Raji (cell line): ENCODE measurements around the gene GRIN3B.

Experiments used
- POLR2A ChIP-seq: IDR thresholded peaks from 2 replicates; pipeline ENCODE4 v1.6.1; 2011; ENCODE audit warnings: low read depth, low read length, control low read depth; ENCODE audit not compliant: insufficient read depth

Gene GRIN3B

DNA sequence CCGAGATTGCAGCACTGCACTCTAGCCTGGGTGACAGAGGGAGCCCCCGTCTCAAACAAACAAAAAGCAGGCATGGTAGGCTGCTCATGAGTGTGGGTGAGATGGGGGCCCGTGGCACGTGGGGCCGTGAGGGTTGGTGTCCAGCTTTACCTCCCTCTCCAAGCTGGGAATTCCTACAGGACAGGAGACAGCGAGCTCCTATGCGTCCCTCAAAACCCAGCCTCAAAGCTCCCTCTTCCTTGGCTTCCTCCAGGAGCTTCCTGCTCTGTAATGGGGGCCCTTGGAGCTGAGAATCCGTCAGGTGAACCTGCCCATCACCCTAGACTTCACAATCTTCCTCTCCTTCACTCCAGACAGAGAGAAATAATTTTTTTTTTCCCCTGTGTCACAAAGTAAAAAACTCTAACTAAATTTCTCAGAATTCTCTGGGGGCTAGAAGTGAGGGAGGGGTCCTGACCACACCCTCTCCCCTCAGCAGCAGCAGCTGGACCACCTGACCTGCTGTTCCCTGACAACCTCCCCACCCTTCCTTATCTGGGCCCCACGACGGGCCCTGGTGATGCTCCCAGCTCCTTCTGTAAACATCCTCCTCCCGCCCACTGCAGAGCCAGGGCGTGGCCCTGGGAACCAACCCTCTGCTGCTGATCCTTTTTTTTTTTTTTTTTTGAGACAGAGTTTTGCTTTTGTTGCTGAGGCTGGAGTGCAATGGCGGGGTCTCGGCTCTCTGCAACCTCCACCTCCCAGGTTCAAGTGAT is 38.2 kb upstream of the GRIN3B start:
- TF ChIP-seq POLR2A: no peak

DNA sequence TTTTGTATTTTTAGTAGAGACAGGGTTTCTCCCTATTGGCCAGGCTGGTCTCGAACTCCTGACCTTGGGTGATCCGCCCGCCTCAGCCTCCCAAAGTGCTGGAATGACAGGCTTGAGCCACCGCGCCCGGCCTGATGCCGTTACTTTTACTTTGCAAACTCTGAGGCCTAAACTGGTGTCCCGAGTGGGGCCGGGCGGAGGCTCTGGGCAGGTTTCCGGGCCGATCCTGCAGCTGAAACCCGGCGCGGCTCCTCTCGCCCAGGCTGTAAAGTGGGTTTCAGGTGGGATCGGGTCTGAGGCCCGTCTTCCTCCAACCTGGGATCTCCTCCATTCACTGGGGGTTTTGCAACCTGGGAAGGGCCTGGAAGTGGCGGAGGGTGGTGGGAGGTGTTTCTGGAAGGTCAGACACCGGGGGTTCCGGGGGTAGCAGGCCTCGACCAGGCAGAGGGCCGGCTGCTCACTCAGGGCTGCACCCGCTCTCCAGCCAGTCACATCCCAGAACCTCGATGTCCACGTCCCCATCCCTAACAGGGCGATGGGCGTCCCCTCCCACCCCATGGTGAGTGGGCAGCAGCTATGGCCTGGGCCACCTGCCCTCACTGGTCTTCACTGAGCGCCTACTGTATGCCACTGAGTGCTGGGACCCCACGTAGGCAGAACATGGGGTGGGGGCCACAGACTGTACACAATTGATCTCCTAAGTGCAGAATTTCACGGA is 37.4 kb upstream of the GRIN3B start:
- no peak for TF ChIP-seq POLR2A

DNA sequence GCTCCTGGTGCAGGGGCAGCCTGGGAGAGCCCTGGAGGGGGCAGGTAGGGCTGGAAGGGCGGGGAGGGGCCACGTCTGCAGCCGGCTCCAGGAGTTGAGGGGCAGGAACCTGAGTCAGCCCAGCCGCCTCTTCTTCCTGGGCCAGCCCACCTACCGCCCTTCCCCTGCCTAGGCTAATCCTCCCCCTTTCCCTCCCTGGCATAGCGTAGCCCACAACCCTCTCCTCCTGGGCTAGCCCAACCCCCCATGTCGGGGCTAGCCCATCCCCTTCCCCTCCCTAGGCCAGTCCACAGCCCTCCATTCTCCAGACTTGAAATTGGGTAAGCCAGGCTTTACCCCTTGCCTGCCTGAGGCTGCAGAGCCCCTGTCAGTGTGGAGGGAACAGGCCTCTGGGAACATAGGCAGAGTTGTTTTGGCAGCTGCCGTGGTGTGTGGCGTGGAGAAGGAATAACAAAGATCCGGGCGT is 36.7 kb upstream of the GRIN3B start:
- no peak for TF ChIP-seq POLR2A

DNA sequence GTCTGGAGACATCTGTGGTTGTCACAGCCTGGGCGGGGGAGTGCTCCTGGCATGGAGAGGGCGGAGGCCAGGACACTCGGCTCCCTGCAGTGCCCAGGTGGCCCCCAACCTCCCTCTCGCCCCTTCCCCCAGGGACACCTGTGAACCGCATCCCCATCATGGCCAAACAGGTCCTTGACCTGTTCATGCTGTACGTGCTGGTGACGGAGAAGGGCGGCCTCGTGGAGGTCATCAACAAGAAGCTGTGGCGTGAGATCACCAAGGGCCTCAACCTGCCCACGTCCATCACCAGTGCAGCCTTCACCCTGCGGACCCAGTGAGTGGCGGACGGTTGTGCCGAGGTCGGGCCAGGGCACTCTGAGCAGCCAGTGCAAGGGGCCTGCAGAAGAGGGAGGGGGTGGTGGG is 36.1 kb upstream of the GRIN3B start:
- no peak for TF ChIP-seq POLR2A

DNA sequence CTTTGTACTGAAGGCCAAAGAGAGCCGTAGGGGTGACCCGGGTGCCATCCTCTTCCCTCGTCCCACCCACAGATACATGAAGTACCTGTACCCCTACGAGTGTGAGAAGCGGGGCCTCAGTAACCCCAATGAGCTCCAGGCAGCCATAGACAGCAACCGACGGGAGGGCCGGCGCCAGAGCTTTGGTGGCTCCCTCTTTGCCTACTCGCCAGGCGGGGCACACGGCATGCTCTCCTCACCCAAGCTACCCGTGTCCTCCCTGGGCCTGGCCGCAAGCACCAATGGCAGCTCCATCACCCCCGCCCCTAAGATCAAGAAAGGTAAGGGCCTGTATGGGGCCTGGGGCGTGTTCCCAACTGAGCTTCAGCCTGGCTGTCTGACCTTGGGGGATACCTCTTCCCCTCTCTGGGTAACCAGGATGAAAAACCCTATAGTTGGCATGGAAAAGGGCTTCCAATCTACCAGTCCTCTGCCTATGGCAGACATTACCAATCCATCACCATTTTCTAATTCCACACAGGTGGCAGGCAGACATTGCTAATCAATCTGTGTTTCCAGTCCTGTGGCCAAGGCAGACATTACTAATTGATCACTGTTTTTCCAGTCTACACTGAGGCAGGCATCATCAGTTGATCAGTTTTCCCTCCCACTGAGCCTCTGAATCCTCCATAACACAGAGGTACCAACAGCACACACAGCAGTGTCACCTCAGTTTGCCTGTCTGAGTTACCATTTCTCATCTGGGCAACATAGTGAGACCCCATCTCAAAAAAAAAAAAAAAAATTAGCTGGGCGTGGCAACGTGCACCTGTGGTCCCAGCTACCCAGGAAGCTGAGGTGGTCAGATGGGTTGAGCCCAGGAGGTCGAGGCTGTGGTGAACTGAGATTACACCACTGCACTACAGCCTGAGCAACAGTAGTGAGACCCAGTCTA is 35.2 kb upstream of the GRIN3B start:
- TF ChIP-seq POLR2A: no peak

DNA sequence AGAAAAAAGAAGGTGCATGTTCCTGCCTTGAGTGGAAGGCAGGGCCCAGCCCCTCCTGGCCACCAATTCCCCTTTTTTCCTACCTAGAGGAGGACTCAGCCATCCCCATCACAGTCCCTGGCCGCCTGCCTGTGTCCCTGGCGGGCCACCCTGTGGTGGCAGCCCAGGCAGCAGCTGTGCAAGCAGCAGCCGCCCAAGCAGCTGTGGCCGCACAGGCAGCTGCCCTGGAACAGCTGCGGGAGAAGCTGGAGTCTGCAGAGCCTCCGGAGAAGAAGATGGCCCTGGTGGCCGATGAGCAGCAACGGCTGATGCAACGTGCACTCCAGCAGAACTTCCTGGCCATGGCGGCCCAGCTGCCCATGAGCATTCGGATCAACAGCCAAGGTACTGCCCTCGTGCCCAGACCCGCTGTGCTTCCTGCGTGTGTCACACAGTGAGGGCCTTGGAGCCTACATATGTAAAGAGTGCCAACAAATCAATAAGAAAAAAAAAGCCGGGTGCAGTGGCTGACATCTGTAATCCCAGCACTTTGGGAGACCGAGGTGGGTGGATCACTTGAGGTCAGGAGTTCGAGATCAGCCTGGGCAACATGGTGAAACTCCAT is 33.6 kb upstream of the GRIN3B start:
- TF ChIP-seq POLR2A: no peak

DNA sequence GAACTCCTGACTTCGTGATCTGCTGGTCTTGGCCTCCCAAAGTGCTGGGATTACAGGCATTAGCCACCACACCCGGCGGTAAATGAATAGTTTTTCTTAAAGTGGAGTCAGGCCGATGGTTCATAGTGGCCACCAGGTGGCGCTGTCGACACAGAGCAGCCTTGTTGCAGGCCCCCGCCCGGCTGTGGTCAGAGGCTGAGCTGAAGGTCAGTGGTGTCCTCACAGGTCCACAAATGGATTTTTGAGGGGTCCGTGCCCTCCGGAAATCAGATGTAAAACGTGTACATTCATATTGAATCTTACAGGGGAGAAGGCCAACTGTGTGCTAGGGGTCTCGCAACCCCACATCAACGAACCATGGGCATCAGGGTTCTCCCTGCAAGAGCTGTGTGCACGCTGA is 29.5 kb upstream of the GRIN3B start:
- no peak for TF ChIP-seq POLR2A

DNA sequence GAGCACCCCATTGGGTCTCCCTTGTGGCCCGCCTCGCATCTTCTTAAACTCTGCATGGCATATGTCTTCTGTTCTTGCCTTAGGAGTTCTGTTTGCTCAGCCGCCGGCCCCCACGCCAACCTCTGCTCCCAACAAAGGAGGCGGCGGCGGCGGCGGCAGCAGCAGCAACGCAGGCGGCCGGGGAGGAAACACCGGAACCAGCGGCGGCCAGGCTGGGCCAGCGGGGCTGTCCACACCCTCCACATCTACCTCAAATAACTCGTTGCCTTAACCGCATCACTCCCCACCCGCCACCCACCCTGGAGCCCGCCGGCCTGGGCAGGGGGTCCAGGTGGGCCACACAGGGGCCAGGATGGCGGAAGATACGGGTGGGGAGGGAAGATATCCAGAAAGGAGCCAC is 28.4 kb upstream of the GRIN3B start:
- TF ChIP-seq POLR2A: no peak

DNA sequence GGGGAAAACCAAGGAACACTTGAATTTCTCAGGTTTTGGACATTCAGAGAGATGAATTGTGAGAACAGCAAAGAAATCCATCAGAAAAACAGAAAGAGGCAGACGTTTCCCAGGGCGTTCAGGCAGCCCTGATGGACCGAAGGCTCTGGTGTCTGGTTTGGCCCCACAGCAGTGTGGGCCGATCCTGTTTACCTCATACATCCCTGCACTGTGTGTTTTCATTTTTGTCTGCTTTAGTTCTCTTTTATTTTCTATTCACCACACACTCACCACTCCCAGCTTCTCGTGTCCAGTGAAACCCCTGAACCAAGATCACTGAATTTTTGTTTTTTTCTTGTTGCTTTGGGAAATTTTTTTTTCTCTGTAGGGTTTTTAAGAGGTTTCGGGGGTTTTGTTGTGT is 27.9 kb upstream of the GRIN3B start:
- TF ChIP-seq POLR2A: no peak

DNA sequence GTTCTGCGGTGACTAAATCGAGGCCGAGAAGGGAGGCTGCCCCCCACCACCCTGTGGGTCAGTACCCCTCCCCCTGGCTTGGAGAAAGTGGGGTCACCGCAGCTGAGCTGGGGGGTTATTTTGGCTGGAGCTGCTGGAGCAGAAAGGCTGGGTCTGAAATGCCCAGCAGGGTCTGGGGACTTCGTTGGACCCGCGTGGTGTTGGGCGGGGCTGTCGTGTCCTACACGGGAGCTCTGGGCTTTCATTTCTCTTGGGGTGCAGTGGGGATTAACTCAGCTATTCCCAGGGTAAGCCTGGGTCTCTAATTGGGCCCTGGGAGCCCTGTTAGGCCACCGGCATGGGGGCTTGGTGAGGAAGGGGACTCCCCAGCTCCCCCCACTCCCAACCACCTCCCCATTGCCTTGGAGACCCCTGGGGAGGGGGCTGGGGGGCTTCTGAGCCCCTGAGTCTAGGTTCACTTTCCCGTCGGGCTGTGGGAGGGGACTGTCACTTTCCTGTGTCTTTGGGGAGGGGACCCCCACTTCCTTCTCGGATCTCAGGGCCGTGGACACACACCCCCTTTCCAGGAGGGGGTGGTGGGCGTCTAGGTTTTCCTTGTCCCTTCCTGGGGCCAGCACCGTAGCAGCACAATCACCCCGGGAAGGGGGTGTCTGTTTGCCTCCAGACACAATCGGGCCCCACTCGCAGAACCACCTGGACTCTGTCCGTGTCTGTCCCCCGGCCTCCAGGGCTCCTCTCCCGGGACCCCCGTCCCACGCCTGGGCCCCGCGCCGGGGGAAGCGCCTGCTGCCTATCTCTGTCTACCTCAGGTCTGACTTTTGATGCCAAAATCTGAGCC is 26.3 kb upstream of the GRIN3B start:
- no peak for TF ChIP-seq POLR2A

DNA sequence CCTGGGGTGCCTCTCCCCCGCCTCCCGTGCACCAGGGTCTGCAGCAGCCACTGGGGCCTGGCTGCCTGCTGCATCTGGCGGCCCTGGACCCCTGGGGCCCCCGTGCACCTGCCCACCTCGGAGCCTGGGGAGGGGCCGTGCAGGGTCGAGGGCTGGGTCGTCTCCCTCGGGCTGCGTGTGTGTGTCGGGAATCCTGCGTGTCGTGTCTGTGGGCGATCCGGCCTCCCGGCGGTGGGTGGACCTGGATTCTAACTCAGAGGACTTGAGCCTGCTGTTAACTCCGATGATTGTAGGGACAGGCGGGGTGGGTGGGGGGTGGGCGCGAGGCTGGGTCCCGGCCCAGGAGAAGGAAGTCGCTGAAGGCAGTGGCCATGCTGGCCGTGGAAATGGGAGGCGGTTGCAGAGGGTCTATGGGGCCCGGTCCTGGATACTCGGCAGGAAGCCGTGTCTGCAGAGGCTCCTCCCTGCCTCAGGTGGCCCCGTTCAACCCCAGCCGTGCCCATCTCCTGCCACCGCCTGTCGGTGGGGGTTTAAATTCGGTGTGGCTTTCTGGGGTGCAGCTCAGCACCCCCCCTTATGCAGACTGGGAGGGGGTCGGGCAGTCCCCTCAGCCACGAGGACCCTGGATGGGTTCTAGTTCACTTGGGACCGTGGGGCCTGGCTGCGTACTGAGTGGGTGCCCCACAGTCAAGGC is 25.5 kb upstream of the GRIN3B start:
- TF ChIP-seq POLR2A: no peak

DNA sequence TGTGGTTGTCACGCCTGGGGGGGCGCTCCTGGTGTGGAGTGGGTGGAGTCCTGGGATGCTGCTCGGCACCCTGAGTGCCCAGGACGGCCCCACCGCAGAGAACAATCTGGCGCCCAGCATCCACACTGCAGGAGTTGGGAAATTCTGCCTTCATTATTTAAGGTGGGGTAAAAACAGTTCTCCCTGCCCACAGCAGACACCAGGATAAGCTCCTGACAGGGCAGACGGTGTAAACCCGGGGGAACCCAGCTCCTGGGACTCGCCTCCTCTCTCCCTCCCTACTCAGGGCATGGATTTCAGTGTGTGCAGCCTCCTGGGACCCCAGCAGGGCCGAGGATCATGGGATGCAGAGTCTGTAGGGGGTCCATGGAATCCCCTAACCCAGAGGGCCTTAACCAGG is 23.7 kb upstream of the GRIN3B start:
- TF ChIP-seq POLR2A: no peak

DNA sequence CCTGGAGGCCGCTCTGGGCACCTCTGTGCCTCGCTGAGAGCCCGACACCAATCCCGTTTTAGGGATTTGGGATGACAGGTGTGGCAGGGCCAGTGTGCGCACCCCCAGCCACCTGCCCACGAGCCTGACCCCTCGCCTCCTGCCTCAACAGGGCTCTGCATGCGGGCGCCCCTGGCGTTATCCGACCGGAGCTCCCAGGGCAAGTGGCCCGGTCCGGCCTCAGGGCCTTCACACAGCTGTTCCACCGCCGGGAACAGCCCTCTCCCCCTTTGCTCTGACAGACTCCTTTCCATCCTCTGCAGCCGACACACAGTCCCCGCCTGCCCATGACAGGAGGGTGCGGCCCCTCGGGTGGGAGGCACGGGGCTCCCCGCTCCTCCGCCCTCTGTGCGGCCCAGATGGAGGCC is 23.2 kb upstream of the GRIN3B start:
- no peak for TF ChIP-seq POLR2A

DNA sequence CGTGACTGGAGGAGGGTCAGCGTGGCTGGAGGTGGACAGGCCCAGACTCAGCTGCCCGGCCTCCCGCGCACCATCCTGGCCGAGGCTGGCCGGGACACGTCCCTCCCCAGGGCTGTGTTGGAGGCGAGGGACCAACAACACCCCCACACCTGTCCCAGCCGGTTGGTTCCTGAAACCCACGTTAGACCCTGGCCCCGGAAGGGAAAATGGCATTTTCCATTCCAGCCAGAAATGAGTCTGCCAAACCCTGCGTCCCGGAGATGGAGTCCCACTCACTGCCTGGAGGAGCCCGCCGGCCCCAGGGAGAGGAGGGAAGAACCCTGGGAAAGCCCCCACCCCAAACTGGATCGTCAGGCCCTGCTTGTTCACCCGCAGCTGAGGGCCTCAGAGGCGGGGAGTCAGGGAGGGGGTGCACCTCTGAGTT is 20.9 kb upstream of the GRIN3B start:
- TF ChIP-seq POLR2A: no peak
